HG02623 (cell line): ENCODE results near the gene KCNAB3.

ENCODE experiments used
- ATAC-seq: cut with Tn5 transposase; IDR thresholded peaks from one replicate; pipeline ENCODE4 v1.9.1; 2021; ENCODE audit warnings: moderate library complexity; ENCODE audit not compliant: unreplicated experiment

The KCNAB3 gene

GRCh38 chr17:7881276-7882054 is 48.2 kb downstream of the KCNAB3 start:
- ATAC-seq = no peak

- ATAC-seq = no peak
Measured at GRCh38 chr17:7880076-7880868, 49.4 kb downstream of the KCNAB3 start.

- no peak for ATAC-seq
Measured at GRCh38 chr17:7878234-7878633, 51.4 kb downstream of the KCNAB3 start.

GRCh38 chr17:7875804-7876370 is 53.8 kb downstream of the KCNAB3 start:
- ATAC-seq = no peak

- ATAC-seq = no peak
Measured at GRCh38 chr17:7873051-7873450, 56.6 kb downstream of the KCNAB3 start.
